ENCODE results near the gene AQP10.
"Not testable (repeated sequence)": the region's sequence is repeated elsewhere in the genome, so short reads cannot be mapped to it uniquely, and the experiment has no call there.

The AQP10 gene

GRCh38 chr1:154324669-154325582 is 4.0 kb downstream of the AQP10 start, which contains the start of gene ATP8B2:
Gene ATP8B2, plus strand, starts transcription at chr1:154325525. Its CDS starts 2,617 bp downstream, at chr1:154328142.
- peak; percentile 75 for DNase-seq

GRCh38 chr1:154325583-154326545 is 5.0 kb downstream of the AQP10 start:
- peak; percentile 46 for DNase-seq

- no peak for DNase-seq
These were observed 5.9 kb downstream of the AQP10 start for GRCh38 chr1:154326546-154327465.

GRCh38 chr1:154327466-154328317 is 6.8 kb downstream of the AQP10 start:
- no peak for DNase-seq

GRCh38 chr1:154328318-154329151 is 7.6 kb downstream of the AQP10 start:
- peak; percentile 72 for DNase-seq

GRCh38 chr1:154329152-154329521 is 8.2 kb downstream of the AQP10 start:
- DNase-seq: no peak

GRCh38 chr1:154329551-154330131 is 8.7 kb downstream of the AQP10 start:
- no peak for DNase-seq

- no peak for DNase-seq
These were observed 9.8 kb downstream of the AQP10 start for GRCh38 chr1:154330669-154331068.

- no peak for DNase-seq
These were observed 13.5 kb downstream of the AQP10 start for GRCh38 chr1:154334079-154335024.

- peak; percentile 58 for DNase-seq
These were observed 14.3 kb downstream of the AQP10 start for GRCh38 chr1:154335025-154335714.

- DNase-seq: no peak
These were observed 16.5 kb downstream of the AQP10 start for GRCh38 chr1:154337253-154337894.

- no peak for DNase-seq
These were observed 18.0 kb downstream of the AQP10 start for GRCh38 chr1:154338875-154339274.

- not testable (repeated sequence) for DNase-seq
These were observed 20.5 kb downstream of the AQP10 start for GRCh38 chr1:154341366-154341765.

- DNase-seq: no peak
These were observed 21.2 kb downstream of the AQP10 start for GRCh38 chr1:154342132-154342531.

- DNase-seq: no peak
These were observed 22.1 kb downstream of the AQP10 start for GRCh38 chr1:154342836-154343472.

GRCh38 chr1:154344977-154345837 is 24.3 kb downstream of the AQP10 start:
- DNase-seq: no peak
